ENCODE measurements around the gene LRP5.
A peak's percentile ranks its signal among the peaks of the same experiment; 100 is the strongest.
"Not testable (repeated sequence)": the region's sequence is repeated elsewhere in the genome, so short reads cannot be mapped to it uniquely, and the experiment has no call there.

The LRP5 gene

GRCh38 chr11:68282861-68283230 is 29.5 kb upstream of the LRP5 start:
- no peak for DNase-seq

GRCh38 chr11:68284588-68284987 is 27.8 kb upstream of the LRP5 start:
- not testable (repeated sequence) for DNase-seq

- no peak for DNase-seq
These were observed 25.0 kb upstream of the LRP5 start for GRCh38 chr11:68287419-68287818.

- no peak for DNase-seq
These were observed 22.9 kb upstream of the LRP5 start for GRCh38 chr11:68289456-68289855.

GRCh38 chr11:68293708-68294107 is 18.7 kb upstream of the LRP5 start:
- no peak for DNase-seq

GRCh38 chr11:68295271-68295670 is 17.1 kb upstream of the LRP5 start:
- no peak for DNase-seq

GRCh38 chr11:68295940-68296339 is 16.5 kb upstream of the LRP5 start:
- no peak for DNase-seq

GRCh38 chr11:68296344-68297051 is 15.9 kb upstream of the LRP5 start:
- DNase-seq: no peak

- DNase-seq: no peak
These were observed 15.4 kb upstream of the LRP5 start for GRCh38 chr11:68297052-68297378.

GRCh38 chr11:68297494-68297811 is 14.9 kb upstream of the LRP5 start:
- DNase-seq: no peak

- DNase-seq: peak; percentile 75
These were observed 14.4 kb upstream of the LRP5 start for GRCh38 chr11:68297812-68298658.

- DNase-seq: no peak
These were observed 13.5 kb upstream of the LRP5 start for GRCh38 chr11:68298659-68299516.

GRCh38 chr11:68299517-68299879 is 12.9 kb upstream of the LRP5 start:
- DNase-seq: not testable (repeated sequence)

- DNase-seq: no peak
These were observed 12.1 kb upstream of the LRP5 start for GRCh38 chr11:68300076-68300830.

GRCh38 chr11:68302256-68302655 is 10.1 kb upstream of the LRP5 start:
- no peak for DNase-seq

- DNase-seq: no peak
These were observed 9.7 kb upstream of the LRP5 start for GRCh38 chr11:68302670-68303069.

GRCh38 chr11:68303083-68303482 is 9.3 kb upstream of the LRP5 start:
- DNase-seq: no peak

- no peak for DNase-seq
These were observed 8.2 kb upstream of the LRP5 start for GRCh38 chr11:68303982-68304780.

GRCh38 chr11:68306636-68307035 is 5.8 kb upstream of the LRP5 start:
- no peak for DNase-seq

- no peak for DNase-seq
These were observed 4.3 kb upstream of the LRP5 start for GRCh38 chr11:68308068-68308467.

GRCh38 chr11:68309621-68310185 is 2.7 kb upstream of the LRP5 start:
- no peak for DNase-seq

Data from CD4-positive, alpha-beta T cell treated with Interleukin-17A for 1 hour (primary cell).